Erythroblast (primary cell): ENCODE data around the gene TMEM184C.

Experiments used
- GATA1 ChIP-seq: IDR thresholded peaks from 2 replicates; pipeline ENCODE4 v1.6.1; 2011; ENCODE audit warnings: low read depth, mild to moderate bottlenecking, control low read depth, low read length, moderate library complexity
- POLR2A ChIP-seq: IDR thresholded peaks from 2 replicates; pipeline ENCODE4 v1.6.1; 2011; ENCODE audit warnings: mild to moderate bottlenecking, low read length

DNA sequence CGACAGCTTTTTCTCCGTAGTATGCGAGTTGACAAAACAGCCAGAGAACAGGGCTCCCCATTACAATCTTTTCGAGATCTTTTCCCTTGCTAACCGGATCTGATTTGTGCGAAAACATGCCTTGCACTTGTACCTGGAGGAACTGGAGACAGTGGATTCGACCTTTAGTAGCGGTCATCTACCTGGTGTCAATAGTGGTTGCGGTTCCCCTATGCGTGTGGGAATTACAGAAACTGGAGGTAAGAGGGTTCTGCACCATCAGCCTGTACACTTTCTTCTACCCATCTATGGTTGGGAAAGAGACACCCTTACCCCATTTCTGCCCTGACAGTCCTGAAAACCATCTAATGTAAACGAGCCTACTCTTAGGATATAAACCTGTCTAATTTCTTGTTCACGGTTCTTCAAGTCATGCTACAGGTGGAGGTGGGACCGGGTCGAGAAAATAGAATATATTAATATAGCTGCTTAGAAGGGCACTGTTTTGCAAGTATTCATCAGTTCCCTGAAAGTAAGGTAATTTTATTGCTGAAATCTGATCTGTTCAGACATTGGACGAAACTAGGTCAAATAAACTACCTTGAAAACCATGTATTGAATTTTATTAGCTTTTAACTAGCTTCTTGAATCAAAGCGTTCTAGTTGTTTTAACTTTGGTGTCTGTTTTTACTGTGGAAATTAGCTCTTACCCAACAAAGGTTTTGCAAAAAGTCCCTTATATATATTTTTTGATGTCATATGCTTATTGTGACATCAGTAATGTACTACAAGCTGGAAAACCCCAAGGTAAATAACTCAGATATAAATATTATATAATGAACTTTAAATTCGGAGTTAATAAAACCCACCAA is 869 bp downstream of the TMEM184C start:
- no peak for TF ChIP-seq POLR2A
- no peak for TF ChIP-seq GATA1
